Measurements from ENCODE around the gene CEP135.

CEP135 gene

DNA sequence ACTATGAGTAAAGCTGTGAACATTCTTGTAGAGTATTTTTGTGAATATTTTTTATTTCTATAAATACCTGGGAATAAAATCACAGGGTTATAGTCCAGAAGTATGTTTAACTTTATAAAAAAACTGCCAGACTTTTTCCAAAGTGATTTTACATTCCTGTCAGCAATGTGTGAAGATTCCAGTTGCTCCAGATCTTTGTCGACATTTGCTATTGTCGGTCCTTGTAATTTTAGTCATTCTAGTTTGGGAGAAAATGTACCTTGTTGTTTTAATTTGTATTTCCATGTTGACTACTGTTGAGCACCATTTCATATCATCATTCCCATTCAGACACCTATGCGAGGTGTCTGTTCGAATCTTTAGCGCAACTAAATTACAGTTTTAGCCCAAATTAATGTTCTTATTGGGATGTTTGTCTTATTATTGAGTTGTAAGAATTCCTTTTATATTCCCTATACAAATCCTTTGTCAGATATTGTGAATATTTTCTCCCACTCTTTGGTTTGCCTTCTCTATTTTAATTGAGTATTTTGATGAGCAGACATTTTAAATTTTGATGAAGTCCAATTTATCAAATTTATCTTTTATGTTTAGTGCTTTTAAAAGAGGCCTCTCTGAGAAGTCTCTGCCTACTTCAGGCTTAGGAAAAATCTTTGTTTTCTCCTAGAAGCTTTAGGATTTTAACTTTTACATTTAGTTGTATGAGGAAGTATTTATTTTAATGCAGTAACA lies 2.6 kb downstream of the CEP135 start:
- Histone ChIP-seq H3K79me2 (ENCODE audit: low read length) (peaks cover 33% of the 10 kb centered on the region), H3K9ac (ENCODE audit: low read length) (no peak overlapping the region), H3K4me1 (ENCODE audit: low read length) (peaks cover 12% of the 10 kb centered on the region), H3K4me3 (ENCODE audit: low read length) (no peak overlapping the region), H3K36me3 (replicated peaks; ENCODE audit: insufficient read depth, low read length) (no peaks in the 10 kb centered on the region), H3K4me2 (ENCODE audit: low read depth, low read length) (peak overlapping the region; percentile 94; the same call in 1 of the 2 replicates), H3K9me3 (replicated peaks; ENCODE audit: insufficient read depth, low read length) (no peaks in the 10 kb centered on the region), H2AFZ (ENCODE audit: low read length) (no peak overlapping the region), H3F3A (ENCODE audit: insufficient read depth, low read length) (peaks cover 34% of the 10 kb centered on the region), H3K9me2 (replicated peaks; ENCODE audit: insufficient read depth, low read length) (no peaks in the 10 kb centered on the region), H3K27ac (ENCODE audit: low read length) (no peak overlapping the region), H3K27me3 (replicated peaks; ENCODE audit: insufficient read depth, low read length) (no peaks in the 10 kb centered on the region), H4K20me1 (ENCODE audit: insufficient read depth, low read length) (no peaks in the 10 kb centered on the region)
- no peak for DNase-seq
- no peak for TF ChIP-seq EZH2 (optimal IDR thresholded peaks at IDR 0.05; ENCODE audit: low read depth, low read length)
- TF ChIP-seq EZH2phosphoT487 (IDR thresholded peaks at IDR 0.05; ENCODE audit: low read length), result no peak
- TF ChIP-seq, protein P1, sequence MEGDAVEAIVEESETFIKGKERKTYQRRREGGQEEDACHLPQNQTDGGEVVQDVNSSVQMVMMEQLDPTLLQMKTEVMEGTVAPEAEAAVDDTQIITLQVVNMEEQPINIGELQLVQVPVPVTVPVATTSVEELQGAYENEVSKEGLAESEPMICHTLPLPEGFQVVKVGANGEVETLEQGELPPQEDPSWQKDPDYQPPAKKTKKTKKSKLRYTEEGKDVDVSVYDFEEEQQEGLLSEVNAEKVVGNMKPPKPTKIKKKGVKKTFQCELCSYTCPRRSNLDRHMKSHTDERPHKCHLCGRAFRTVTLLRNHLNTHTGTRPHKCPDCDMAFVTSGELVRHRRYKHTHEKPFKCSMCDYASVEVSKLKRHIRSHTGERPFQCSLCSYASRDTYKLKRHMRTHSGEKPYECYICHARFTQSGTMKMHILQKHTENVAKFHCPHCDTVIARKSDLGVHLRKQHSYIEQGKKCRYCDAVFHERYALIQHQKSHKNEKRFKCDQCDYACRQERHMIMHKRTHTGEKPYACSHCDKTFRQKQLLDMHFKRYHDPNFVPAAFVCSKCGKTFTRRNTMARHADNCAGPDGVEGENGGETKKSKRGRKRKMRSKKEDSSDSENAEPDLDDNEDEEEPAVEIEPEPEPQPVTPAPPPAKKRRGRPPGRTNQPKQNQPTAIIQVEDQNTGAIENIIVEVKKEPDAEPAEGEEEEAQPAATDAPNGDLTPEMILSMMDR (IDR thresholded peaks at IDR 0.05; ENCODE audit: low read length), result no peak

GRCh38 chr4:55955710-55956109 lies 7.0 kb downstream of the CEP135 start:
- TF ChIP-seq EZH2 (optimal IDR thresholded peaks at IDR 0.05; ENCODE audit: low read depth, low read length), result no peak
- TF ChIP-seq EZH2phosphoT487 (IDR thresholded peaks at IDR 0.05; ENCODE audit: low read length), result no peak
- TF ChIP-seq, protein P1 (IDR thresholded peaks at IDR 0.05; ENCODE audit: low read length), result no peak
- Histone ChIP-seq H3F3A (ENCODE audit: insufficient read depth, low read length) (no peaks in the 10 kb centered on the region), H4K20me1 (ENCODE audit: insufficient read depth, low read length) (no peaks in the 10 kb centered on the region), H2AFZ (ENCODE audit: low read length) (no peak overlapping the region), H3K27me3 (replicated peaks; ENCODE audit: insufficient read depth, low read length) (no peaks in the 10 kb centered on the region), H3K9me2 (replicated peaks; ENCODE audit: insufficient read depth, low read length) (no peaks in the 10 kb centered on the region), H3K36me3 (replicated peaks; ENCODE audit: insufficient read depth, low read length) (peaks cover 7% of the 10 kb centered on the region), H3K4me3 (ENCODE audit: low read length) (no peak overlapping the region), H3K79me2 (ENCODE audit: low read length) (peaks cover 15% of the 10 kb centered on the region), H3K4me2 (ENCODE audit: low read depth, low read length) (no peak overlapping the region), H3K9ac (ENCODE audit: low read length) (no peak overlapping the region), H3K9me3 (replicated peaks; ENCODE audit: insufficient read depth, low read length) (no peaks in the 10 kb centered on the region), H3K4me1 (ENCODE audit: low read length) (peaks cover 3% of the 10 kb centered on the region; the same call in 1 of the 2 replicates), H3K27ac (ENCODE audit: low read length) (no peak overlapping the region)
- DNase-seq, result no peak

DNA sequence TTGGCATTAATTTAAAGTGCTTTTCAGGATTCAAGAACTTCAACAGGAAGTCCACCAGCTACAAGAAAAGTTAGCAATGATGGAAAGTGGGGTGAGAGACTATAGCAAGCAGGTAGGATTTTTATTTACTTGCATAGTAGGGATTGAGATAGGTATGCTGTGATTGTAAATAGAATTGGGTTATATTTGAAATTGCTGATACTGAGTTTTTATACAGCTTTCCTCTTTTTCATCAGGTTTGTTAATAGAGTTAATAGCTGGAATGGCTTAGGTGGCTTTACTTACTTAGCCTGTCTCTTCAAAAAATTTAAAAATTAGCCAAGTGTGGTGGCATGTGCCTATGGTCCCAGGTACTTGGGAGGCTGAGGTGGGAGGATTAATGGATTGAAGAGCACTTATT lies 10.9 kb downstream of the CEP135 start:
- TF ChIP-seq, protein P1 (IDR thresholded peaks at IDR 0.05; ENCODE audit: low read length), result no peak
- TF ChIP-seq EZH2 (optimal IDR thresholded peaks at IDR 0.05; ENCODE audit: low read depth, low read length) (no peak), EZH2phosphoT487 (IDR thresholded peaks at IDR 0.05; ENCODE audit: low read length) (no peak)
- H2AFZ ChIP-seq (ENCODE audit: low read length), result no peak overlapping the region
- no peaks in the 10 kb centered on the region for H3K27me3 ChIP-seq (replicated peaks; ENCODE audit: insufficient read depth, low read length)
- no peaks in the 10 kb centered on the region for H3K79me2 ChIP-seq (ENCODE audit: low read length)
- H3F3A ChIP-seq (ENCODE audit: insufficient read depth, low read length), result no peaks in the 10 kb centered on the region
- H3K27ac ChIP-seq (ENCODE audit: low read length), result no peak overlapping the region
- H4K20me1 ChIP-seq (ENCODE audit: insufficient read depth, low read length), result no peaks in the 10 kb centered on the region
- no peak overlapping the region for H3K4me2 ChIP-seq (ENCODE audit: low read depth, low read length)
- no peak overlapping the region for H3K9ac ChIP-seq (ENCODE audit: low read length)
- no peaks in the 10 kb centered on the region for H3K9me3 ChIP-seq (replicated peaks; ENCODE audit: insufficient read depth, low read length)
- H3K4me1 ChIP-seq (ENCODE audit: low read length), result no peaks in the 10 kb centered on the region
- H3K4me3 ChIP-seq (ENCODE audit: low read length), result no peak overlapping the region
- no peak for DNase-seq
- H3K36me3 ChIP-seq (replicated peaks; ENCODE audit: insufficient read depth, low read length), result peaks cover 10% of the 10 kb centered on the region
- H3K9me2 ChIP-seq (replicated peaks; ENCODE audit: insufficient read depth, low read length), result no peaks in the 10 kb centered on the region
